HG03432 (cell line): Measurements from ENCODE around the gene WDR70.

Source experiments
- ATAC-seq: cut with Tn5 transposase; IDR thresholded peaks from one replicate; pipeline ENCODE4 v1.9.1; 2021; ENCODE audit warnings: mild to moderate bottlenecking, moderate library complexity; ENCODE audit not compliant: unreplicated experiment

WDR70 gene

GRCh38 chr5:37717613-37718431 lies 338.7 kb downstream of the WDR70 start:
- no peak for ATAC-seq

DNA sequence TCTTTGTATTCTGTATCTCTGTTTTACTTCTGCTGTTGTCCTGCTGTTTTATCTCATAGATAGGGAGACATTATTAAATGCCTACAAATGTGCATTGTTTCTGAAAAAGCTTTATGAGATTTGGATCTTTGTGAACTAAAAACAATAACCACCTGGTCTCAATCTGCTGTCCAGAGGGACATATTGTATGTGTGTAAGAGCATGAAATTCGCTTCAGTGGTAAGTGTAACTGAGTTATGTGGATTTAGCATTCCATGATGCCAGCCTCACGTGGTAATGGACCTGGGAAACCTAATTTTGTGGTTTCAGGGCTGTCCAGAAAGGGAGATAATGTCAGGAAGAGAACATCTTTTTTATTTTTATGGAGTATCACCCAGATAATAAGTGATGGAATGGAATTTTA lies 341.4 kb downstream of the WDR70 start:
- no peak for ATAC-seq

DNA sequence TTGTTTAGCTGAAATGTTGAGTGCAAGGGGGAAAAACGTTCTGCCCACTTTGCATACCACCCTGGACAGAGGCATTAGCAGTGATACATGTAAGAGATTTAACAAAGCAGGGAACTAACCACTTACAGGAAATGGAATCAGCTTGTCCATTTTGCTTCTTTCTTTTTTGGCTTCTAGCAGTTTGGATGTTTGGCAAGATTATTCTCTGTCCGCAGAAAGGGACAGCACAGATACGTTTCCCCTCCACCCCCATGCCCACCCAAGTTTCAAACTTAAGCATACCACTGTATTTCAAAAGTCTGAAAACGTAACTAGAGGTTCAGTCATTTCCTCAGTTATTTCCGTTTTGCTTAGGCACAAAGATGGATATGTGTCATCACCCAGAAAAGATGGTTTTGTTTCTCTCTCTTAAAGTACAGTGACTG lies 342.3 kb downstream of the WDR70 start:
- ATAC-seq = peak; percentile 72

- peak; percentile 84 for ATAC-seq
Observed at GRCh38 chr5:37722236-37723161, 343.4 kb downstream of the WDR70 start.

DNA sequence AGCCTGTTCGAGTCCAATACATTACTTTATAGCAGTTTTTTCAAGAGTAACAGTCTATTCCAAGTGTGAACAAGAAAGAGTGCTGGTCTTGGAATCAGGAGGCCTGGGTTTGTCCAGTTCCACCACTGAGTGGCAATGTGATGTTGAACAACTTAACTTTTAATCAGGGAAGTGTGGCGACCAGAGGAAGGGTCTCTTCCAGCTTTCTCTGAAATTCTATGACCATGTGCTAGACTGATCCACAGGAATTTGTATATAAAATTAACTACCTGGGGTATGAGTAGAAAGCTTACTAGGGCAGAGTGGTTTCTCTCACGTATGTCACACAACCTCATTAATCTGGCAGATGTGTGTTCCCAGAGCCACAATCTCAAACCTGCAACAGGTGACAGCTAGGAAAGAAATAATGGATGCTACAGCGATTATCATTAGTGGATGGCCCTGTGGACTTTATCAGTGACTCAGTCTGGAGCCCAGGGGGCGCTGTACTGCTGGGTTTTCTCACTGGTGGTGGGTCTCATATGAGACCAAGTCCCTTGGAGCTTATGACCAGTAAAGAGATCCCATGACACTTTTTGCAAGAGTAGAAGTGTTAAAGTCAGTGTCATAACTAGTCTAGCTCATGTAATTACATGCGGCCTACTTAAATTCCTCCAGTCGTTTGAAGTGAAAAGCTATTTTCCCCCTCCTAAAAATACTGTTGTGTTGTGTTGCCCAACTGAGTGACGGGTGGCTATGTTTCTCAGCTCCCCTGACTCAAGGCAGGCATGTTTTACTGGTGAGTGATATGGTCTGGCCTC lies 344.2 kb downstream of the WDR70 start:
- no peak for ATAC-seq

- ATAC-seq = no peak
Observed at GRCh38 chr5:37724395-37725125, 345.4 kb downstream of the WDR70 start.

DNA sequence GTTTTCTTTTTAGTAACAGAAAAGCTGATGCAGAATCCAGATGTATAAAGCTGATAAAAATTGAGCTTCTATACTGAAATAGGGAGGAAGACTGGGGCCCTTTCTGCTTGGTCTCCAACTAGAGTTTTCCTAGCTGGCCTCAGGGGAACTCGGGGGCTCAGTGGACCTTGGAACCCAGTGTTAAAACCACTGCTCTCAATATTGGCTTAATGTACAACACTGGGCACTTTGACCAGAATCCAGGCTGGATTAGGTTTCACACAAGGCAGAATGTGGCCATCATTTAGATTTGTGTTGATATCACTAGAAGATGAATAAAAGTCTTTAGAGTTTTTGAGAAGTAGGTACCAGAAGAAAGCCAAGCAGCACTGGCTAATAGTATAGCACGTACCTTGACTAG lies 346.1 kb downstream of the WDR70 start:
- ATAC-seq = no peak

DNA sequence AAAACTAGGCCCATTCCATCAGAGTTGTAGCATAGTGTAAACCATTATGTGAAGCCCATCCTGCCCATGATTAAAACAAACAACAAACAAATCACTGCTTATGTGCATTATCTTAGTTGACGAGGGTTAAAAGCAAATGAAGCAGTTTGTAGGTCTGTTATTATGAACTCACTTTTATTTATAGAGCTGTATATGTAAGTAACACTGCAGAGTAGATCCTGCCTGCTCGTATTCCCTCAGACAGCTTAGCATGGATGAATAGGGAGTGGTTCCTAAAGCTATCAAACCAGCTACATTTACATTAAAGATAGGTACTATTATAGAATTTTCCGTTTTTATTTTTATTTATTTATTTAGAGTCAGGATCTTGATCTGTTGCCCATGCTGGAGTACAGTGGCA lies 348.1 kb downstream of the WDR70 start:
- no peak for ATAC-seq

- no peak for ATAC-seq
Observed at GRCh38 chr5:37730896-37731455, 351.9 kb downstream of the WDR70 start.

GRCh38 chr5:37734114-37734513 lies 355.0 kb downstream of the WDR70 start:
- no peak for ATAC-seq

DNA sequence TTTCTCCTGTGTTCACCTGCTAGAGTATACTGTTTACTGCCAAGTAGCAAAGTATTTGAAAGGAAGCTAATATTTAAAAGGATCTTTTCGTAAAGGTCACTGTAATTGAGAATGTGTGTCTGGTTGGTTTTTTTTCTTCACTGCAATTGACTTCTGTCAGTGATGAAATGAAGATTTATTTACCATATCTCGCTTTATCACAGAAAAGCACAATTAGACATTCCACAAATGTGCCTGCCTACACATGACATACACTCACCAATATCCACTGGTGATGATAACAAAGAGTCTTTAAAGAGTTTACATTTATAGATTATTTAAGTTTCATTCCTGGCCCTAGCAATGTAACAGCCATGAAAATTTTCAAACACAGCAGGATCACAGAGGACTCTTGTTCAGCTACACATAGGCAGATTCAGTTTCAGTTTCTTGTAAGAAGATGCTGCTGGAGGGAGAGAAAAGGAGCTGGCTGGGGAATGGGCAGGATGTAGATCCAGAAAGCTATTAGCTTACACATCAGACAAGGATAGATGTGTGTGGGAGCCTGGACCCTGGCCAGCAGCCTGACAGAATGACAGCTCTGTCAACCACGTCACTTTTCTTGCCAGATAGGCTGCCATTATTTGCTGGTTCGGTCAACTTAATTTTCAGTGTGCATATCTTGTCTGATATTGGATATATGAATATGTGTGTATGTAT lies 356.7 kb downstream of the WDR70 start:
- ATAC-seq = no peak

DNA sequence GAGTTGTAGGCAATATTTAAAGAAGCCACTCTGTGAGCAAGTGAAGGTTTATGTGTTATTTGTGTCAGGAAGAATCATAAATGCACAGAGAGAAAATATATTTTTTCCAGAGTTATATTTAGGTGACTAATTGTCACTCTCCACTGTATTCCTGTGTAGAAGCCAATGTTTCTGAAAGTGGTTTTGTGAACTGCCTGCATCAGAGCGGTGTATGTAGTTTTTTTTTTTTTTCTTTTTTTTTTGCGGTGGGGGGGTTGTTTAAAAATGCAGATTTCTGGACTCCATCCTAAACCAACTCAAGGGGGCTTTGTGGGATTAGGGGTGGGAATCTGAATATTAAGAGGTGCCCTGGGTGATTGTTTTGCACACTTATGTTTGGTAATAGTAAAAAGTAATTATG lies 357.3 kb downstream of the WDR70 start:
- no peak for ATAC-seq

- no peak for ATAC-seq
Observed at GRCh38 chr5:37737326-37738056, 358.4 kb downstream of the WDR70 start.

- ATAC-seq = peak; percentile 92
Observed at GRCh38 chr5:37738057-37738691, 359.1 kb downstream of the WDR70 start.

DNA sequence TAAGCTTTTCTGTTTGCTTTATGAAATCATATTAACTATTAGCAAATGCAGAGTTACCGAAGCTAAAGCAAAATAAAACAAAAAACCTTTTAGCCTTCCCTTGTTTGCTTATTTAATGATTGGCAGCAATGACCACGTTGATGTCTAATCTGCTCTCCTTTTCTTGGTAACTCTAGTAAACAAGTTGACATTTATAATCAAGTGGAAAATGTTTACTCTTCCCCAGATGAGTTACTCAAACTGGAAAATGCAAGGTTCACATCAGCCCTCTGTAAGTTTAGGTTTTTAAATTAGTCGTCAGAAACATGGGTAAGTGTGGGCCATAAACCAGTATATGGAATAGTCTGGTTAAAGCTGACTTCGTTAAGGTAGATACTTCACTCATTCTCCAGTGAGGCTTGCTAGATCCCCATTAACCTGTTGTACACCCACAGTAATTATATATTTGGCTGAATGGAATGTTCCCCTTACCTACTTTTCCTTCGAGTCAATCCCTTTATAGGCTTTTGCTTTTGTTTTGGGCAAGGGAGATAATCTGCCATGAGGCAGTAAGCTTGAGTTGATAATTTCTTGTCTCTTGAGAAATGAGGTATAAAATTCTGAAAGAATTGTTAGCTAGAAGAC lies 359.9 kb downstream of the WDR70 start:
- no peak for ATAC-seq

DNA sequence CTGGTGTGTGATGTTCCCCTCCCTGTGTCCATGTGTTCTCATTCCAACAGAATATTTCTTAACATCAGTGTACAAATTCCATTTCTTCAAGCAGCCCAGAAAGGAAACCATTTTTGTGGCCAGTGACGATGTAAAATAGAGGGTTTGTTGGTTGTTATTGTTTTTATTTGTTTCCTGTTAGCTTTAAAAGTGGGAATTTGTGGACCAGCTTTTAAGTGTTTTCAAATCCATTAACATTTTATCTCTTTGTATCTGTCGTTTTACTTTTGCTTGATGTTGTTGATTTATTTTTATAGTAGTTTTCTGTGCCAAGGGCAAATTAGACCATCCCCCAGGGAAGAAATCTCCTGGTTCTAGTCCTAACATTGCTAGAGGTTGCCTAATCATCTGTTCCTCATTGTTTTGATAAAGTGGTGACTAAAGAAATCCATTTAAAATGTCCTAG lies 360.7 kb downstream of the WDR70 start:
- no peak for ATAC-seq

DNA sequence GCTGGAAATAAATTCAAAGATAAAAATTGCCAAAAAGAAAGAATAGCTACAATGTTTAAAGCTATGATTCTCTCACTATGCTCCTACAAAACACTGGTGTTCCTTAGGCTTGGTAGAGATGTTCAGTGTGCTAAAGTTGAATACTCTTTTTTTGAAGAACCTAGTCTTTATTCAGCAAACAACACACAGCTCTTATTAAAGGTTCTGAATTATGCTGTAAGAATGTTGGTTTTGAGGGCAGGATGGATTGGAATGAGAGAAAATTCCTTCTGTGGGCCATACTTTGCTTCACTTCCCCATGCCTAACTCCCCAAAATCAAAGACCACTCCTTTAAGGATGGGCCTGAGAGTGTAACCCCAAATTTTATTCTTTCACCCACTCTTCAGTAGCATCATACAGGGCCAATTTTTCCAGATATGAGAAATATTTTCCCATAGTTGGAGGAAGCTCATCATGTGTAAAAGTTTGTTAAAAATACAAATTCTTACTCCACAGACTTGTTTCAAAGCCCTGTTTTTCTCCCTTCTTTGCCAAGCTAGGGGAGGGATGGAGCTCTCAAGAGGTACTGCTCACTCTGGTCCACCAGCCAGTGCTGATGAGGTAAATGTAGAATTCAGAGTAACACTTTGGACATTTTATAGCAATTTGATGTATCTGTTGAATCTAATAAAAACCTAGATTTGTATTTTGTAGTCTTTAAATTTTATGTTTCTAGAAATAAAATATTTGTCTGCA lies 361.4 kb downstream of the WDR70 start:
- ATAC-seq = no peak
